HL-60 (cell line): ENCODE results near the gene NAPB.

ENCODE experiments used
- CTCF ChIP-seq: IDR thresholded peaks from one replicate; pipeline ENCODE4 v1.5.1; 2011; ENCODE audit warnings: low read length, control low read depth, inconsistent platforms; ENCODE audit not compliant: insufficient read depth
- SPI1 ChIP-seq: IDR thresholded peaks from 2 replicates; pipeline ENCODE4 v1.6.1; 2012; ENCODE audit warnings: low read depth, mild to moderate bottlenecking, borderline replicate concordance
- TF ChIP-seq, protein P1 (sequence below): IDR thresholded peaks from 2 replicates; pipeline ENCODE4 v1.6.1; 2012; ENCODE audit warnings: low read depth; ENCODE audit not compliant: insufficient replicate concordance

- TF ChIP-seq CTCF (no peak), SPI1 (no peak)
- TF ChIP-seq, protein P1, sequence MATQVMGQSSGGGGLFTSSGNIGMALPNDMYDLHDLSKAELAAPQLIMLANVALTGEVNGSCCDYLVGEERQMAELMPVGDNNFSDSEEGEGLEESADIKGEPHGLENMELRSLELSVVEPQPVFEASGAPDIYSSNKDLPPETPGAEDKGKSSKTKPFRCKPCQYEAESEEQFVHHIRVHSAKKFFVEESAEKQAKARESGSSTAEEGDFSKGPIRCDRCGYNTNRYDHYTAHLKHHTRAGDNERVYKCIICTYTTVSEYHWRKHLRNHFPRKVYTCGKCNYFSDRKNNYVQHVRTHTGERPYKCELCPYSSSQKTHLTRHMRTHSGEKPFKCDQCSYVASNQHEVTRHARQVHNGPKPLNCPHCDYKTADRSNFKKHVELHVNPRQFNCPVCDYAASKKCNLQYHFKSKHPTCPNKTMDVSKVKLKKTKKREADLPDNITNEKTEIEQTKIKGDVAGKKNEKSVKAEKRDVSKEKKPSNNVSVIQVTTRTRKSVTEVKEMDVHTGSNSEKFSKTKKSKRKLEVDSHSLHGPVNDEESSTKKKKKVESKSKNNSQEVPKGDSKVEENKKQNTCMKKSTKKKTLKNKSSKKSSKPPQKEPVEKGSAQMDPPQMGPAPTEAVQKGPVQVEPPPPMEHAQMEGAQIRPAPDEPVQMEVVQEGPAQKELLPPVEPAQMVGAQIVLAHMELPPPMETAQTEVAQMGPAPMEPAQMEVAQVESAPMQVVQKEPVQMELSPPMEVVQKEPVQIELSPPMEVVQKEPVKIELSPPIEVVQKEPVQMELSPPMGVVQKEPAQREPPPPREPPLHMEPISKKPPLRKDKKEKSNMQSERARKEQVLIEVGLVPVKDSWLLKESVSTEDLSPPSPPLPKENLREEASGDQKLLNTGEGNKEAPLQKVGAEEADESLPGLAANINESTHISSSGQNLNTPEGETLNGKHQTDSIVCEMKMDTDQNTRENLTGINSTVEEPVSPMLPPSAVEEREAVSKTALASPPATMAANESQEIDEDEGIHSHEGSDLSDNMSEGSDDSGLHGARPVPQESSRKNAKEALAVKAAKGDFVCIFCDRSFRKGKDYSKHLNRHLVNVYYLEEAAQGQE, result no peak
Observed at GRCh38 chr20:23350904-23351838, 70.1 kb downstream of the NAPB start.
